ENCODE data around the gene KDM4D. TPM values are rescaled to one million over a fixed set of nuclear protein-coding genes. Genes with fewer than 3 reads are reported as not detected.
"Not testable (repeated sequence)": the region's sequence is repeated elsewhere in the genome, so short reads cannot be mapped to it uniquely, and the experiment has no call there.

KDM4D gene
- total RNA-seq, 4 donors from 2014 or later, result 0.12 to 1.5 (median 0.56) TPM

DNA sequence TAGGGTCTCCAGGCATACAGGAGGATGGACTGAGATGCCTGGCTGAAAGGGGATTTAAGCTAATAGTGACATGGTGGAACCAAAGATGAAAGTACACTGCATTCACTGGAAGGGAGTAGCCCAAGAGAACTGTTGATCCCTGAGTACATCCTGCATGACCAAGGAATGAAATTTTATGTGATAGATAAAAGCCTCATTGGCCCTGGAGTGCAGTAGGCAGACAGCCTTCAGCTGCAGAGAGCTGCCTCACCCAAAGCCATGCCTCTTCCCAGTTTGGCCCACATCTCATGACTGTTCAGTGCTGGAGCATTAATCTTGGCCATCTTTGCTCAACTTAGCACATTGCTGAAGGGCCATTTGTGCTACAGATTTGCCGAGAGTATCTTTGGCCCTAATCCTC is 59.5 kb downstream of the KDM4D start:
- H3K27ac ChIP-seq, result no peak overlapping the region
- H3K4me1 ChIP-seq, result no peaks in the 10 kb centered on the region
- DNase-seq, result no peak
- H3K27me3 ChIP-seq, result peaks cover 0 to 10% (median 0%) of the 10 kb centered on the region in 3 donors
- in situ Hi-C loops (cut with MboI; ENCODE audit: low sequenced_read_pairs in 4 of 4) (no loop called here), intact Hi-C loops (cut with DNase I; ENCODE audit: low total_unique reads) (no loop called here)
- H3K4me3 ChIP-seq, result no peak overlapping the region
- H3K9me3 ChIP-seq, result no peaks in the 10 kb centered on the region
- H3K36me3 ChIP-seq, result no peaks in the 10 kb centered on the region
- TF ChIP-seq, protein P1, sequence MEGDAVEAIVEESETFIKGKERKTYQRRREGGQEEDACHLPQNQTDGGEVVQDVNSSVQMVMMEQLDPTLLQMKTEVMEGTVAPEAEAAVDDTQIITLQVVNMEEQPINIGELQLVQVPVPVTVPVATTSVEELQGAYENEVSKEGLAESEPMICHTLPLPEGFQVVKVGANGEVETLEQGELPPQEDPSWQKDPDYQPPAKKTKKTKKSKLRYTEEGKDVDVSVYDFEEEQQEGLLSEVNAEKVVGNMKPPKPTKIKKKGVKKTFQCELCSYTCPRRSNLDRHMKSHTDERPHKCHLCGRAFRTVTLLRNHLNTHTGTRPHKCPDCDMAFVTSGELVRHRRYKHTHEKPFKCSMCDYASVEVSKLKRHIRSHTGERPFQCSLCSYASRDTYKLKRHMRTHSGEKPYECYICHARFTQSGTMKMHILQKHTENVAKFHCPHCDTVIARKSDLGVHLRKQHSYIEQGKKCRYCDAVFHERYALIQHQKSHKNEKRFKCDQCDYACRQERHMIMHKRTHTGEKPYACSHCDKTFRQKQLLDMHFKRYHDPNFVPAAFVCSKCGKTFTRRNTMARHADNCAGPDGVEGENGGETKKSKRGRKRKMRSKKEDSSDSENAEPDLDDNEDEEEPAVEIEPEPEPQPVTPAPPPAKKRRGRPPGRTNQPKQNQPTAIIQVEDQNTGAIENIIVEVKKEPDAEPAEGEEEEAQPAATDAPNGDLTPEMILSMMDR (IDR thresholded peaks at IDR 0.05 in 4 of 5, conservative IDR thresholded peaks at IDR 0.05 in 1 of 5), result no peak
- TF ChIP-seq POLR2A (IDR thresholded peaks at IDR 0.05), result no peak
- ATAC-seq, result no peak

DNA sequence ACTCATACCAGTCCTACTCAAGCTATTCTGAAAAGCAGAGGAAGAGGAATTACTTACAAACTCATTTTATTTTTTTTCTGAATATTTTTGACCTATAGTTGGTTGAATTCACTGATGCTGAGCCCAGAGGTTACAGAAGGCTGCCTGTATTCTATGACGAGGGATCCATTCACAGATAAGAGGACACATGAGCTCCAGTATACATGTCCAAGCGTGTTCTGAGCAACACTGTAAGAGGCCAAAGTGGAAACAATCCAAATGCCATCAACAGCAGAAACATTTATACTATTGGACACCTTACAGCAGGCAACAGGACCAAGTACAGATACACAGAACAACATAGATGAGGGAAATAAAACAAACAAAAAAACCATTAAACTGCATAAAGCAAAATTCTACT is 61.8 kb downstream of the KDM4D start:
- in situ Hi-C loops (cut with MboI; ENCODE audit: low sequenced_read_pairs in 4 of 4) (no loop called here), intact Hi-C loops (cut with DNase I; ENCODE audit: low total_unique reads) (no loop called here)
- Histone ChIP-seq H3K36me3 (no peaks in the 10 kb centered on the region), H3K9me3 (no peaks in the 10 kb centered on the region), H3K27me3 (peaks cover 0 to 11% (median 0%) of the 10 kb centered on the region in 3 donors), H3K4me3 (no peak overlapping the region), H3K4me1 (no peaks in the 10 kb centered on the region), H3K27ac (no peak overlapping the region)
- no peak for TF ChIP-seq POLR2A (IDR thresholded peaks at IDR 0.05)
- TF ChIP-seq, protein P1 (IDR thresholded peaks at IDR 0.05 in 4 of 5, conservative IDR thresholded peaks at IDR 0.05 in 1 of 5), result no peak
- ATAC-seq (no peak), DNase-seq (no peak)

DNA sequence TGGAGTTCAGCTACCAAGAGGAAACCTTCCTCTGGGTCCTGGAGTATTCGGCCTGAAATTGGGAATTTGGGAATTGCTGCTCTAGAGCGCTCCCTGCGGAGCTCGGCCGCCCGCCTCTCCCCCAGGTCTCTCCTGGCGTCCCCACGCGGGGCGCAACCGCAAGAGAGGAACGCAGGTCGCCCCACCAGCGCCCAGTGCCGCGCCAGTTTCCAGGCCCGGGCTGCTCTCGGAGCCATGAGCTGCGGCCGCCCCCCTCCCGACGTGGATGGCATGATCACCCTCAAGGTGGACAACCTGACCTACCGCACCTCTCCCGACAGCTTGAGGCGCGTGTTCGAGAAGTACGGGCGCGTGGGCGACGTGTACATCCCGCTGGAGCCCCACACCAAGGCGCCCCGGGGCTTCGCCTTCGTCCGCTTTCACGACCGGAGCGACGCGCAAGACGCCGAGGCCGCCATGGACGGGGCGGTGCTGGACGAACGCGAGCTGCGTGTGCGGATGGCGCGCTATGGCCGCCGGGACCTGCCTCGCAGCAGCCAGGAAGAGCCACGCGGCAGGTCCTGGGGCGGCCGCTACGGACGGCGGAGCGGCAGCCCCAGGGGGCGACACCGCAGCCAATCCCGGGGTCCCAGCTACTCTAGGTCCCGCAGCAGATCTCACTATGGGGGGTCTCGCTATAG is 64.0 kb downstream of the KDM4D start:
- H3K4me1 ChIP-seq; H3K9me3 ChIP-seq; in situ Hi-C loops (cut with MboI; ENCODE audit: low sequenced_read_pairs in 4 of 4); intact Hi-C loops (cut with DNase I; ENCODE audit: low total_unique reads); H3K27ac ChIP-seq; H3K36me3 ChIP-seq; ATAC-seq; DNase-seq: not testable (repeated sequence)
- Histone ChIP-seq H3K27me3 (peaks cover 0 to 11% (median 0%) of the 10 kb centered on the region in 3 donors), H3K4me3 (peak overlapping the region in 2 of 4 donors; percentile 5 to 40)

DNA sequence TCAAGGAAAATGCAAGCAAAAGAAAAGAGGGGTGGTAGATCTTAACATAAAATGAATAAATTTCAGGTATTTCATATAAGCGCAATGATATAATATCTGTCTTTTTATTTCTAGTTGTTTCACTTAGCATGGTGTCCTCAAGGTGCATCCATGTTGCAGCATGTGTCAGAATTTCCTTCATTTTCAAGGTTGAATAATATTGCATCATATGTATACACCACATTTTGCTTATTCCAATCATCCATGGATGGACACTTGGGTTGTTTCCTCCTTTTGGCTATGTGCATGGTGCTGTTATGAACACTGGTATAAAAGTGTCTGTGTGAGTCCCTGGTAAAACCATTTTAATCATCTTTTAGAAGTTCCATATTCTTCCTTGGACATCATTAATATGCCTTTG is 68.7 kb downstream of the KDM4D start:
- peaks cover 0 to 9% (median 4%) of the 10 kb centered on the region in 3 donors for H3K27me3 ChIP-seq
- in situ Hi-C loops (cut with MboI; ENCODE audit: low sequenced_read_pairs in 4 of 4), result no loop called here

DNA sequence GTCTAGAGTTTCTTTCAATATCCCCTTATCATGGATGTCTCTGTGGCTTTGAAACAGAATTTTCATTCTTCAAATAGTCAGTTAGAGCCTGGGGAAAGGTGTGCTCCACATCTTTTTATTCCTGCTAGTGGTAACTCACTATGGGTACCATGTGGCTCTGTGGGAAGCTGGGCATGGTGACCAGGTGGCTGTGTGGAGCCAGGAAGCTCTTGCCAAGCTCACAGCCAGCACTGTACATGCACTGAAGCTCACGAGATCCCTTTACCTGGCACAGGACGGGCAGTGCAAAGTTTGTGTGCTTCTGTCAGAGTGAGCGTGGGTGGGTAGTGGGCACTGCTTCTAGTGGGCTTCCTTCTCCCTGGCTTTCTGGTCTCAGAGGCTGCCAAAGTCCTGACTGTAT is 69.4 kb downstream of the KDM4D start:
- Histone ChIP-seq H3K27ac (no peak overlapping the region), H3K27me3 (peaks cover 0 to 4% (median 3%) of the 10 kb centered on the region in 3 donors), H3K4me1 (no peaks in the 10 kb centered on the region), H3K4me3 (no peak overlapping the region), H3K36me3 (no peaks in the 10 kb centered on the region), H3K9me3 (no peaks in the 10 kb centered on the region)
- in situ Hi-C loops (cut with MboI; ENCODE audit: low sequenced_read_pairs in 4 of 4) (no loop called here), intact Hi-C loops (cut with DNase I; ENCODE audit: low total_unique reads) (no loop called here)
- TF ChIP-seq POLR2A (IDR thresholded peaks at IDR 0.05), result no peak
- TF ChIP-seq, protein P1 (IDR thresholded peaks at IDR 0.05 in 4 of 5, conservative IDR thresholded peaks at IDR 0.05 in 1 of 5), result no peak
- ATAC-seq (no peak), DNase-seq (no peak)

More for the DNA sequence above, 68.7 kb downstream of the KDM4D start:
- TF ChIP-seq, protein P1 (IDR thresholded peaks at IDR 0.05 in 4 of 5, conservative IDR thresholded peaks at IDR 0.05 in 1 of 5), result no peak
- TF ChIP-seq POLR2A (IDR thresholded peaks at IDR 0.05), result no peak
- Histone ChIP-seq H3K27ac (no peak overlapping the region), H3K4me3 (no peak overlapping the region), H3K36me3 (no peaks in the 10 kb centered on the region), H3K9me3 (no peaks in the 10 kb centered on the region), H3K4me1 (no peaks in the 10 kb centered on the region)
- DNase-seq (no peak), ATAC-seq (no peak)
- intact Hi-C loops (cut with DNase I; ENCODE audit: low total_unique reads), result no loop called here

Data from gastrocnemius medialis (tissue), 4 donors.